Ammon's horn (tissue), 1 donor: ENCODE measurements around the gene RASA4.
"Not testable (repeated sequence)": the region's sequence is repeated elsewhere in the genome, so short reads cannot be mapped to it uniquely, and the experiment has no call there.

Source experiments
- DNase-seq: peaks from one replicate; pipeline ENCODE4 v3.0.0-alpha.2; 2016; ENCODE audit warnings: low spot score

The RASA4 gene

GRCh38 chr7:102616507-102617125, at the start of gene RASA4:
Gene RASA4 (minus strand): TSS chr7:102616756. CDS start chr7:102616689, 67 bp downstream.
- peak; percentile 26 for DNase-seq

GRCh38 chr7:102664765-102665164, 48.2 kb upstream of the RASA4 start:
- DNase-seq = not testable (repeated sequence)

GRCh38 chr7:102649924-102650323, 33.4 kb upstream of the RASA4 start, which contains the start of gene SPDYE2B:
Gene SPDYE2B (plus strand): TSS chr7:102650319. CDS start chr7:102652349, 2,030 bp downstream.
- DNase-seq = not testable (repeated sequence)

GRCh38 chr7:102647813-102648212, 31.3 kb upstream of the RASA4 start:
- DNase-seq = not testable (repeated sequence)

GRCh38 chr7:102643404-102643803, 26.8 kb upstream of the RASA4 start:
- not testable (repeated sequence) for DNase-seq

- DNase-seq = not testable (repeated sequence)
These were observed 26.1 kb upstream of the RASA4 start, which contains the start of gene UPK3BL1 for GRCh38 chr7:102642691-102643090. Gene UPK3BL1 (minus strand): TSS chr7:102642791. CDS start chr7:102642741, 50 bp downstream.

GRCh38 chr7:102638848-102639247, 22.3 kb upstream of the RASA4 start:
- DNase-seq = not testable (repeated sequence)

- not testable (repeated sequence) for DNase-seq
These were observed 20.4 kb upstream of the RASA4 start for GRCh38 chr7:102636956-102637355.

GRCh38 chr7:102635354-102635753, 18.8 kb upstream of the RASA4 start:
- not testable (repeated sequence) for DNase-seq

- not testable (repeated sequence) for DNase-seq
These were observed 17.7 kb upstream of the RASA4 start for GRCh38 chr7:102634299-102634698.

GRCh38 chr7:102630622-102631021, 14.1 kb upstream of the RASA4 start:
- DNase-seq = not testable (repeated sequence)

- DNase-seq = not testable (repeated sequence)
These were observed 10.8 kb upstream of the RASA4 start for GRCh38 chr7:102627271-102627904.

- DNase-seq = peak; percentile 0
These were observed 1.6 kb upstream of the RASA4 start for GRCh38 chr7:102618122-102618521.

GRCh38 chr7:102615930-102616329, 626 bp downstream of the RASA4 start:
- DNase-seq = not testable (repeated sequence)

- DNase-seq = not testable (repeated sequence)
These were observed 1.7 kb downstream of the RASA4 start for GRCh38 chr7:102614873-102615272.

GRCh38 chr7:102614346-102614697, 2.2 kb downstream of the RASA4 start:
- DNase-seq = not testable (repeated sequence)

GRCh38 chr7:102613575-102614345, 2.8 kb downstream of the RASA4 start:
- not testable (repeated sequence) for DNase-seq

- DNase-seq = peak; percentile 23
These were observed 4.8 kb downstream of the RASA4 start for GRCh38 chr7:102611675-102612325.

GRCh38 chr7:102611013-102611674, 5.4 kb downstream of the RASA4 start:
- DNase-seq = not testable (repeated sequence)

- DNase-seq = not testable (repeated sequence)
These were observed 6.1 kb downstream of the RASA4 start for GRCh38 chr7:102610441-102610840.

GRCh38 chr7:102609734-102610133, 6.8 kb downstream of the RASA4 start:
- not testable (repeated sequence) for DNase-seq
